CD4-positive, alpha-beta T cell treated with Interleukin-15 for 1 hour (primary cell): ENCODE measurements around the gene ASL.
"Not testable (repeated sequence)": the region's sequence is repeated elsewhere in the genome, so short reads cannot be mapped to it uniquely, and the experiment has no call there.

Experiments used
- DNase-seq: peaks from one replicate; pipeline ENCODE4 v3.0.0-alpha.2; 2020

ASL gene

GRCh38 chr7:66075590-66076461, at the start of gene ASL:
ASL (plus strand) TSS chr7:66075819; CDS start chr7:66076082, 263 bp downstream.
- peak; percentile 89 for DNase-seq

DNA sequence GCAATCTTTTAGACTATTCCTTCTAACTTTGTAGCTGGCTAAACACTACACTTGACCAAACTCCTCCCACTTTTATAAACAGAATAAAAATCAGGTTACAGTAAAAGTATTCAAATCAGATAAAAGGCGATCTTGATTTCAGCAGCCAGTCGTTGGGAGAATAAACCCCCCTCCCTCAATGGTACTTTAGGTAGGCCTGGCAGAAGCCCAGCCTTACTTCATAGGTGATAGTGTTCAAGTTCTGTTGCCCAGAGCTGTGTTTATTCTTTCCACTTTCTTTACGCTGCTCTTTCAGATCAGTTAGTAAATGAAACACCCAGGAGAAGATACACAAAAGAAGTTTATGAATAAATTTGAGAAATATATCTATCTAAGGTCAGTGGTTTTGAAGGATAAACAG, 47.3 kb upstream of the ASL start:
- not testable (repeated sequence) for DNase-seq

DNA sequence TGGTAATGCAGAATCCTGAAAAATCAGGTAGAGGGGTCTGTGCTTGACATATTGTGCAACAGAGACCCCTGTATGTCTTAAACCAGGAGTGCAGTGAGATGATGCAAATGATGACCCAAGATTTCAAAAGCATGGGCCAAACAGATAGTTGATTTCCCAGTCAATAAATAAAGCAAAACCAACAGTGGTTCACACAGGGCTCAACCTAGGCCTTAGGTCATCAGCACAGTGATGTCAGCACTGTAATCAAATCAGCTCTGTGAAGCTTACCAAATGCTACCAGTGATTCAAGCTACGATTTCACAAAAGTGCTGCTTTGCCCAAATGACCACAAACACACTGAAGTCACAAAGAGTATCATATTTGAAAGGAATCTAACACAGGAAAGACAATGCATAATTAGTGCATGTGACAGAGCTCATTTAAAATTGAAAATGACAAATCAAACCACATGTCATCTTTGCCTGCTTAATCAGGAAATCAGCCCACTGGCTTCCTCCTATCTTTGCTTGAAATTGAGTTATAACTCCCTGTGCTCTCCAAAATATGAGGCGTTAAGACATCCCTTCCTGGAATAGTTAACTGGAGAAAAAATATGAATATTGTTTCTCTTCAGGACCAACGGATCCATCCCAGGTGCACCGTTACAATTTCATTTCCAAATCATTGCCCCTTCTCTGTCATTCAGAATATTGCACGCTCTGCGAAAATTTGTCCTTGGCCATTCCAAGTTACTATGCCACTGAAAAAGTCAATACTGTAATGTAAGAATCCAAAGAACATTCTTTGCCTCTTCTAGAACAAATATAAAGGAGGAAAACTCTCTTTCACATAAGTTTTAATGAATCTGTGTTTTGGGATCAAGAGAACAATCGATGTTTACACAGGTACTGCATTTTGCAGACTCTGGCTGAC, 41.9 kb upstream of the ASL start:
- DNase-seq: no peak

DNA sequence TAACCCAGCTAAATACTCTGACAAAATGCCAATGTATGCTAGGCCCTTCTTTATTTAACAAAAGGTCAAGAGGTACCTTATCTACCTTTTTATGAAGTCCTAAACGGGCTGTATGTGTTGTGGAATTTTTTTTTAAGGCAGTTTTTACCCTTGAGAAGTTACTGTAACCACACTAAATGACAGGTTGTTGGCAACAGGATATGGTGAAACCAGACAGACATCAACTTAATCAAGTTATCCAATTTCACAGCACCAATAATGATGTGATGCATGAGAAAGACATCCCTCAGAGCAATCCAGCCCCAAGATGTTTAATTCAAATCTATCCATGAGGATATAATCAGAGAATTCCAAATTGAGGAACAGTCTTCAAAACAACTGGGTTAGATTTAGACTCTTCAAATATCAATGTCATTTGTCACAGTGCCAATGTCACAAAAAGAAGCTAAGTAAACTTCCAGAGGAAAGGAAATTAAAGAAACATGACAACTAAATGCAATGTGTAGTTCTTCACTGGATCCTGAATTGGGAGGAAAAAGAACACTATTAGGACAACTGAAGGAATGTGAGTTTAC, 41.1 kb upstream of the ASL start:
- DNase-seq: not testable (repeated sequence)

DNA sequence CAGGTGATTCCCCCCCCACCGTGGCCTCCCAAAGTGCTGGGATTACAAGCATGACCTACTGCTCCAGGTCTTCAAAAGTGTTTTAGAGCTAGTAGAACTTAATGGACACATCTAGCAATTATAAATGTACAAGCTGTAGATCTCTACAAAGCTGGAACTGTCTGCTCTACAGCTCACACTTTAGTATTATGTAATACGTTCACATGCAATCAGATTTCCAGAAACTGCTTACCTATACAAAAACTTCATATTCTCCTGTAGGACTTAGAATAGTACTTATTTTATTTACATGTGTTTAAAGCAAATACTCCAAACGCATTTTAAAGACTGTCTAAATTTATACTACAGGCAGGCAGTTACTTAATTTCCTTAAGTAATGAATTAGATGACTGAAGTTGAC, 39.2 kb upstream of the ASL start:
- no peak for DNase-seq

DNA sequence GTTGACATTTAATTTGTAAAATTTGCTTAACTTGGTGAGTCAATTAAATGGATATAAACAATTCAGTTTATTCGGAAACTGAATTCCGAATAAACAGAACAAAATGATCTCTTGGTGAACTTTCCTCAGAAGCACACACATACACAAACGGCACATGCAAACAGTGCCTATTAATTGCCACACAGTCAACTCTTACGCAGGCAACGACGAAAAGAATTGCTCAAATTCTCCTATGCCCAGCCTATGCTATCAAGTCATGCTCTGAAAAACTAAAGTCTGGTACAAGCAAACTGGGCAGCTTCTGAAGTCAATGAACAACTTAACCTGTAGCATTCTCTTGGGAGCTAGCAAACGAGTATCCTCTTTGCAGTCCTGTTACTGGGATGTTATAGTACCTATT, 38.8 kb upstream of the ASL start:
- DNase-seq: no peak

DNA sequence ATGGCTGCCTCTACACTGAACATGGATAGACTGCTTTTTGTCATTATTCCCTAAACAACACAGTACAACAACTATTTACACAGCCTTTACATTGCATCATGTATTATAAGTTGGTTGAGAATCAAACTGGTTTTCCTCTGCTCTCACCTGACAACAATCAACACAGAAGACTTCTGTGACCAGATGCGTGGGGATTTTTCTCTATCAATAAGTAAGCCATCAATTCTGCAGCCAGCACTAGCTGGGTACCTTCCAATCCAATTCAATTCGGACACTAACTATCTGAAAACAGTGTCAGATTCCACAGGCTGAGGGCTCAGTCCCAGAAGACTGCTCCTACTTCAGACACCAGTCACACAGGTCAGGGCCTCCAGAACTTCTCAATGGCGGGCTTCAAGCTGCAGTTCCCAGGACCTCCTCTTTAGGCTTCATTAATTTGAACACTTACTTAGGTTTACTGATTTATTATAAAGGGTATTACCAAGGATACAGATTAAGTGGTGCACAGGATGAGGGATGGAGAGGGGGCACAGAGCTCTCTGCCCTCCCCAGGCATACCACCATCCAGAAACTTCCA, 36.4 kb upstream of the ASL start:
- DNase-seq: no peak

DNA sequence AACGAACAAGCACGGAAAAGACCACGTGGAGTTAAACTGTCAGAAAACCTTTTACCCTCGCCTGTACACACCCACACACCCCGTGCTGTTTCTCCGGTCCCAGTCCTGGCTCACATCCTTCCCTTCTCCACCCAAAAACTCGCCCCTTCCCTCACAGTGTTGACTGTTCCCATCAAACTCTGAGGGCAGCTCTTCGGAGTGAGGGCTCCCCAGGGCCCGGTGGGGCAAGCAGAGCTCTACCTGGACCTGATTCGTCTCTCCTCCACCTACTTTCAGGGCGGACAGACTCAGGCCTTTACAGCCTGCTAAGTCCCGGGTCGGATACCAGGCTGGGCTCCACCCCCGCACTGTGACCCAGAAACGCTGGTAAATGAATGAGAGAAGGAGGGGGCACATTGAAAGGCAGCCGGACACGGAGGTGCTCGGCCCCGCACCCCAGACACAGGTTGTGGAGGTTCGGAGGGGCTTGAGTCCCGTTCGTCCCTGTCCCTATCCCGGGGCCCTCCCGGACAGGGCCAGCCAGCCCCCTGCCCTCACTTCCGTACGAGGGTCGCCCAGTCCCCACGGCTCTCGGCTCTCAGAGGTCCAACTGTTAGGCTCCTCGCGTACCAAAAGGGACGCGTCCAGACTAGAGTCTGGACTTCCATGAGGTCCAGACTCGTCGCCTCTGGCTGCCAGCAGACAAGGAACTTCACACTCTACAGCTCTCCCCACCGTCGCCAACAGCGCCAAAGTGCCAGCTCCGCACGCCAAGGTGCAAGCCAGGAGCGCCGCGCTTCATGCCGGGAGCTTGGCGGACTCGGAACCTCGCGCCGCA, 31.7 kb upstream of the ASL start:
- DNase-seq: no peak

GRCh38 chr7:66044498-66044854, 31.1 kb upstream of the ASL start:
- DNase-seq: not testable (repeated sequence)

DNA sequence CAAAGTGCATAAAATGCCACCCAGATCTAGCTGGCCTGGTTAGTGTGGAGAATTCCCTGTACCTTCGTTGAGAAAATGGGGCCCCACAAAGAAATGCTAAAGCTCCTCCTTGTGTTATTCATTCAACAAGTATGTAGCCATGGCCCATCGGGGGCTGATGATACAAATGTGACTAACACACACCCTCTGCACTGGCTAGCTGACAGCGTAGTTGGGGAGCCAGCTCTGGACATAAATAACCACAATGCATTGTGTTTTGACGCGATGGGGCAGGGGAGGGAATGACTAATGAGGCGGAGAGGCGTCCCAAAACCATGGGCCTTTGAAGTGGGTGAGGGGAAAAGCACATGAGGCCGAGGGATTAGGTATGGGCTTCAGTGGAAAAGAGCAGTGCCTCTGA, 28.2 kb upstream of the ASL start:
- DNase-seq: no peak

GRCh38 chr7:66049886-66050285, 25.7 kb upstream of the ASL start:
- DNase-seq: not testable (repeated sequence)

- no peak for DNase-seq
Measured at GRCh38 chr7:66050337-66050957, 25.2 kb upstream of the ASL start.

DNA sequence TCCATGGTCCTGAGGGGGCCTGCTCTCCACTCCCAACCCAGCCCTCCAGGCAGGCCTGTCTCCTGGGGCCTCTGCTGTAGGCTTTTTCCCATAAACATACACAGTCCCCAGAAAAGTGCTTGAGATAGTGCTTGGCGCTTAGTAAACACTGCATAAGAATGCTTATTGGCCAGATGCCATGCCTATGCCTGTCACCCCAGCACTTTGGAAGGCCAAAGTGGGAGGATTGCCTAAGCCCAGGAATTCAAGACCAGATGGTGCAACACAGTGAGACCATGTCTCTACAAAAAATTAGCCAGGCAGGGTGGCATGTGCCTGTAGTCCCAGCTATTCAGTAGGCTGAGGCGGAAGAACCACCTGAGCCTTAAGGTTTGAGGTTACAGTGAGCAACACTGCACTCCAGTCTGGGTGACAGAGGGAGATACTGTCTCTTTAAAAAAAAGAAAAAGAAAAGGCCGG, 24.6 kb upstream of the ASL start:
- DNase-seq: no peak

DNA sequence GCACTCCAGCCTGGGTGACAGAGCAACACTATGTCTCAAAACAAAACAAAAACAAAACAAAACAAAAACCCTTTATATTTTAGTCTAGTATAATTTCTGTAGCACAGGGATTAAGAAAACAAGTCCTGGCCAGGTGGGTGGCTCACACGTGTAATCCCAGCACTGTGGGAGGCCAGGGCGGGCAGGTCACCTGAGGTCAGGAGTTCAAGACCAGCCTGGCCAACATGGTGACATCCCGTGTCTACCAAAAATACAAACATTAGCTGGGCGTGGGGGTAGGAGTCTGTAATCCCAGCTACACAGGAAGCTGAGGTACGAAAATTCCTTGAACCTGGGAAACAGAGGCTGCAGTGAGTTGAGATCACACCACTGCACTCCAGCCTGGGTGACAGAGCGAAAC, 23.2 kb upstream of the ASL start:
- no peak for DNase-seq

- no peak for DNase-seq
Measured at GRCh38 chr7:66054063-66054462, 21.6 kb upstream of the ASL start.

- DNase-seq: no peak
Measured at GRCh38 chr7:66055321-66055956, 20.2 kb upstream of the ASL start.

GRCh38 chr7:66060796-66061195, 14.8 kb upstream of the ASL start:
- no peak for DNase-seq

DNA sequence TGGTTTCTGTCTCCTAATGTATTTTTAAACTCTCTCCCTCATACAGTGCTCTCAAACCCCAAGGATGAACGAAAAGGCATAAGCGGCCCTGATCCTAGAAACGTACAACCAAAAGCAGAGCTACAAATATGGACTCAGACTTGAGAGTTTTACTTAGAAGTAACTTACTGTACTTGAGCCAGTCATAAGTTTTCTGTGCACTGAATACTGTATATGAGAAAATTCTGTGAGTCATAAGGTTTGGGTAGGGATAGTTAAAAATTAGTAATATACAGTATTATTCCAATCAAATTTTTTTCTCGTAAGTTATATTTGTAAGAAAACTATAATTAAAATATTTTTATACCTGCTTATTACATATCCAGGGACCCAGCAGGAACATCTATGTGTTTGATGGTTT, 5.9 kb upstream of the ASL start:
- DNase-seq: no peak

- DNase-seq: no peak
Measured at GRCh38 chr7:66070222-66070621, 5.4 kb upstream of the ASL start.

- not testable (repeated sequence) for DNase-seq
Measured at GRCh38 chr7:66072208-66072607, 3.4 kb upstream of the ASL start.
